NCI-H2196 (cell line): Measurements from ENCODE around the gene FOXK2.
A peak's percentile ranks its signal among the peaks of the same experiment; 100 is the strongest.
"Not testable (repeated sequence)": the region's sequence is repeated elsewhere in the genome, so short reads cannot be mapped to it uniquely, and the experiment has no call there.

Source experiments
- DNase-seq: peaks from one replicate; lab custom pipeline; 2025; ENCODE audit not compliant: unreplicated experiment; lab: John Stamatoyannopoulos, UW

The FOXK2 gene

GRCh38 chr17:82494236-82495055, 25.1 kb upstream of the FOXK2 start:
- DNase-seq = peak; percentile 73

- peak; percentile 97 for DNase-seq
Observed at GRCh38 chr17:82495844-82496528, 23.5 kb upstream of the FOXK2 start.

GRCh38 chr17:82496529-82497434, 22.8 kb upstream of the FOXK2 start:
- peak; percentile 99 for DNase-seq

- peak; percentile 83 for DNase-seq
Observed at GRCh38 chr17:82497483-82498405, 21.8 kb upstream of the FOXK2 start.

GRCh38 chr17:82502207-82502606, 17.3 kb upstream of the FOXK2 start:
- no peak for DNase-seq

- DNase-seq = no peak
Observed at GRCh38 chr17:82503094-82503727, 16.3 kb upstream of the FOXK2 start.

DNA sequence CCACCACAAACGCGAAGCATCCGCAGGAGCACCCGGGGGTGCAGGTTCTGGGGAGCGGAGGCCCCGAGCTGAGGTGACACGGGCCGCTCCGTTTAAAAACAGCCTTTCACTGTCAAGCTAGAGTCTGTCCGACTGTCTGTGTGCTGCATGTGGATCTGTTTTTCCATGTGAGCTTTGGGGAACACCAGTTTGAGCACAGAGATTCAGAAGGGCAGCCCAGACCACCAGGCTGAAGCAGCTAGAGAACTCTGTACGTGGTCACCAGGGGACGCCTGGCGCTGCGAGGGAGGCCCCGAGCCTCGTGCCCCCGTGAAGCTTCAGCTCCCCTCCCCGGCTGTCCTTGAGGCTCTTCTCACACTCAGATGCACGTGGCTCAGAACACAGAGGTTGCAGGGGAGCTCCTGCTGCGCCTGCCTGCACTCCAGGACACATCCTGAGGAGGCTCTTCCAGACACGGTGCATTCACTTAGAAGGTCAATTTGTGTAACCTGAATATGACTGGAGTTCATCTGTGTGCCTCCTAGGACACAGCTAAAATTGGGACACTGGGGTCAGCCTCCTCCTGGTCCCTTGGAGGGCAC, 15.7 kb upstream of the FOXK2 start:
- no peak for DNase-seq

GRCh38 chr17:82505296-82505695, 14.2 kb upstream of the FOXK2 start:
- no peak for DNase-seq

GRCh38 chr17:82506402-82506801, 13.1 kb upstream of the FOXK2 start:
- peak; percentile 50 for DNase-seq

DNA sequence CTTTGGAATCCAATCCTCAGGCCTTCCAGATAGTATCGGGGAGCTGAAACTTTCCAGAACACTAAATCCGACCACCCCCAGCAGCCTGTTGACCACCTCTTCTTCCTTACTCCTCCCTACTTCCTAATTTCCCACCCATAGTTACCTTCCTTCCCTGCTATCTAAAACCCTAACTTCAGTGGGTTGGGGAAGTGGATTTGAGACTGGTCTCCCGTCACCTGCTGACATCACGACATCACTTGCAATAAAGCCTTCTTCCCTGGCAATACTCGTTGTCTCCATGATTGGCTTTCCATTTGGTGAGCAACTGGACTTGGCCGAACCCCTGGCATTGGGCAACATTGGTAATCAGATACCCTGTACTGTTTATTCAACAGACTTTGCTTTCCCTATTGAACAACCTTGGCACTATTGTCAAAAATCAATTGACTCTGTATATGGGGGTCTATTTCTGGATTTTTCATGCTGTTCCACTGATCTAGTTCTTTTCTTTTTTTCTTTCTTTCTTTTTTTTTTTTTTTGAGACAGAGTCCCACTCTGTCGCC, 11.8 kb upstream of the FOXK2 start:
- peak; percentile 40 for DNase-seq

DNA sequence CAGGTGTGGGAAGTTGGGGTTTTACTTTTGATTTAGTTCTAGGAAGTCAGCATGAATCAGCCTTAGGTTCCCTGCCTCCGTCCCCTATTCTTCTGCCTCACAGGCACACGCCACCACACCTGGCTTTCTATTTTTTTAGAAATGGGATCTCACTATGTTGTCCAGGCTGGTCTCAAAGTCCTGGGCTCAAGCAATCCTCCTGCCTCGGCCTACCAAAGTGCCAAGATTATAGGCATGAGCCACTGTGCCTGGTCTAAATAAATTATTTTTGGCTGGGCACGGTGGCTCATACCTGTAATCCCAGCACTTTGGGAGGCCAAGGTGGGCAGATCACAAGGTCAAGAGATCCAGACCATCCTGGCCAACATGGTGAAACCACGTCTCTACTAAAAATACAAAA, 7.9 kb upstream of the FOXK2 start:
- not testable (repeated sequence) for DNase-seq

- not testable (repeated sequence) for DNase-seq
Observed at GRCh38 chr17:82513864-82514263, 5.7 kb upstream of the FOXK2 start.

DNA sequence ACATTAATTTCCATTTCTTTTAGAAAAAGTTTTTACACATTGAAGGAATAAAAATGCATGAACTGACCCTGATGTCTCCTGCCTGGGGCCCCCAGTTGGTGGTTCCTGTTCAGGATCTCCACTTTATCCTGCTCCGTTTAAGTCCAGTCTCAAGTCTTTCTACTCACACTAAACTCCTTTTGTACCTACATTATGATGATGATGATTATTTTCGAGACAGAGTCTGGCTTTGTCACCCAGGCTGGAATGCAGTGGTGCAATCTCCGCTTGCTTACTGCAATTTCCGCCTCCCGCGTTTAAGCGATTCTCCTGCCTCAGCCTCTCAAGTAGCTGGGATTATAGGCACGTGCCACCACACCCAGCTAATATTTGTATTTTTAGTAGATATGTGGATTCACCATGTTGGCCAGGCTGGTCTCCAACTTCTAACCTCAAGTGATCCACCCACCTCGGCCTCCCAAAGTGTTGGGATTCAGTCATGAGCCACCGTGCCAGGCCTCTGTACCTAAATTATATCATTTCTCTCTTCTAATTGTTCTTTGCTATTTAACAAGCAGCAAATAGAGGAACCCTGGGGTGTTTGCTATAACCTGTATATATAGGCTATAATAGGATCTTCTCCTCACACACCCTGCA, 2.2 kb upstream of the FOXK2 start:
- no peak for DNase-seq

DNA sequence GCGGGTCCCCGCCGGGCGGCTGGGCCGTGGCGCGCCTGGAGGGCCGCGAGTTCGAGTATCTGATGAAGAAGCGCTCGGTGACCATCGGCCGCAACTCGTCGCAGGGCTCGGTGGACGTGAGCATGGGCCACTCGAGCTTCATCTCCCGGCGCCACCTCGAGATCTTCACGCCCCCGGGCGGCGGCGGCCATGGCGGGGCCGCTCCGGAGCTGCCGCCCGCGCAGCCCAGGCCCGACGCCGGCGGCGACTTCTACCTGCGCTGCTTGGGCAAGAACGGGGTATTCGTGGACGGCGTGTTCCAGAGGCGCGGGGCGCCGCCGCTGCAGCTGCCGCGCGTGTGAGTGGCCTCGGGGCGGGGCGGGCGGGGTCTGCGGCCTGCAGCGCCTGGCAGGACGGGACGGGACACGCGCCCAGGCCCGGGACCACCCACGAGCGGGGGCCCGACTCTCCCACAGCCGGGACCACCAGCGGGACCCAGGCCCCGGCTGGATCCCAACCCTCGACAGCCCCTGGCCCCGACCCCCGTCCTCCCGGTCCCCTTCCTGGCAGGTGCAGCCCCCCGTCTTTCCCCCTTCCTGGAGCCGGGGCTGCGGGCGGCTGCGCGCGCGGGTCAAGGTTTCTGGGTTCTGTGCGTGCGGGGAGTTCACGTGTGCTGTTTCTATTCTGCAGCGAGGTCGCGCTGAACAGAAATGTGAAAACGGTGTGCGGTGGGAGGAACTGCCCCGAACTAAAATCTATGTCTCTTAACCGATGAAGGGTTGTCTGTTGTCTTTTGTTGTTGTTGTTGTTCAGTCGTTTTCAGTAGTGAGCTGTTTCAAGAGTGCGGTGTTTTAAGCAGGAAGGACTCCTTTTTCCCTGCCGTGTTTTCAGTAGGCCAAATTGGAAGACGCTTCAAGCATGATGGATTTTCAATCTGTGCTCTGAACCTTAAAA, 705 bp downstream of the FOXK2 start:
- DNase-seq = peak; percentile 37

- no peak for DNase-seq
Observed at GRCh38 chr17:82524540-82524939, 5.0 kb downstream of the FOXK2 start.

DNA sequence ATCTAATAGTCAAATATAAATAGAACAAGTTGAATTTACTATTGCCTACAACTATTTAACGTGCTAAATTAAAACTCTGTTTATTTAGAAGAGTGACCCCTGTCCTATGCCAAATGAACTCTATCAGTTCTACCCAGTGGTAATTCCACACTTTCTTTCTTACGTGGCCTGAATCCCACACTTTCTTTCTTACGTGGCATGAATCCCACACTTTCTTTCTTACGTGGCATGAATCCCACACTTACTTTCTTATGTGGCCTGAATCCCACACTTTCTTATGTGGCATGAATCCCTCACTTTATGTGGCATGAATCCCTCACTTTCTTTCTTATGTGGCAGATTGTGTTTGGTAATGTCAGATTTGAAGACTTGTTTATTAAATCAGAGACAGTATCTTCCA, 6.2 kb downstream of the FOXK2 start:
- no peak for DNase-seq

DNA sequence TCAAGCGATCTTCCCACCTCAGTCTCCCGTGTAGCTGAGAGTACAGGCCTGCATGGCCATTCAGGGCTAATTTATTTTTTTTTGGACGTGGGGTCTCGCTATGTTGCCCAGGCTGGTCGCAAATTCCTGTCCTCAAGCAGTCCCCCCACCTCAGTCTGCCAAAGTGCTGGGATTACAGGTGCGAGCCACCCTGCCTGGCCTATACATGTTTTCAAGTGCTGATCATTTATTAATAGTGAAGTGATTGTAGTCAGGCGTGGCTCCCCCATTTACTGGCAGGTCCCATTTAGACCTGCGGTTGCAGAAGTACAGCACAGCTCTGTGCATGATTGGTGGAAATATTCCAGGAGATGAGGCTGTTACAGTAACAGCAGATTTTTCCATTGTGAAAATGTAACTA, 8.4 kb downstream of the FOXK2 start:
- no peak for DNase-seq
